GM19372 (cell line): Measurements from ENCODE around the gene LDAH.
"Not testable (repeated sequence)": the region's sequence is repeated elsewhere in the genome, so short reads cannot be mapped to it uniquely, and the experiment has no call there.

Experiments used
- ATAC-seq: cut with Tn5 transposase; IDR thresholded peaks from one replicate; pipeline ENCODE4 v1.9.1; 2021; ENCODE audit warnings: mild to moderate bottlenecking, low read depth, moderate library complexity; ENCODE audit not compliant: unreplicated experiment

The LDAH gene

GRCh38 chr2:20793944-20794343 lies 29.0 kb downstream of the LDAH start:
- ATAC-seq = not testable (repeated sequence)

DNA sequence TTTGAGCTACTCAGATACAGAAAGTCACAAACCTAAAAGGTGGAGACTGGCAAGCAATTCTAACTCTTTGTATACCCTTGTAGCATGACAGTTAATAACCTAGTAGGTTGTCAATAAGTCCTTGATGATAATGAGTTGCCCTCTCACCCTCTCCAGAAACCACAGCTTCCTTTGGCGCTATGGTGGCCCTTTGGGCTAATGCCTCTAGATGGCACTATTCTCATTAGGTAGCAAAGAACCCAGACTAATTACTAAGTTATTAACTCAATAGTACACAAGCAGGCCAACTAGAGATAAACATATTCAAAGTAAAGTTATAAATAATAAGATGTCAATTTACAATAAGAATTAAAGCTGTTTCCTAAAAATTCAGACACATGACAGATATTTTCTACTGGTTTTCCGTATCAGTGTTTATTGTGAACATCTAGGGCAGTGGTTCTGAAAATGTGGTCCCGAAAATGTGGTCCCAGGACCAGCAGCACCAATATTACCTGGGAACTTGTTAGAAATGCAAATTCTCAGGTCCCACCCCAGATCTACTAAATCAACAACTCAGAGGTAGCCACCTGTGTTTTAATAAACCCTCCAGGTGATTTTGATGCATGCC lies 41.1 kb downstream of the LDAH start:
- ATAC-seq = no peak

GRCh38 chr2:20771299-20771698 lies 51.6 kb downstream of the LDAH start:
- ATAC-seq = no peak

DNA sequence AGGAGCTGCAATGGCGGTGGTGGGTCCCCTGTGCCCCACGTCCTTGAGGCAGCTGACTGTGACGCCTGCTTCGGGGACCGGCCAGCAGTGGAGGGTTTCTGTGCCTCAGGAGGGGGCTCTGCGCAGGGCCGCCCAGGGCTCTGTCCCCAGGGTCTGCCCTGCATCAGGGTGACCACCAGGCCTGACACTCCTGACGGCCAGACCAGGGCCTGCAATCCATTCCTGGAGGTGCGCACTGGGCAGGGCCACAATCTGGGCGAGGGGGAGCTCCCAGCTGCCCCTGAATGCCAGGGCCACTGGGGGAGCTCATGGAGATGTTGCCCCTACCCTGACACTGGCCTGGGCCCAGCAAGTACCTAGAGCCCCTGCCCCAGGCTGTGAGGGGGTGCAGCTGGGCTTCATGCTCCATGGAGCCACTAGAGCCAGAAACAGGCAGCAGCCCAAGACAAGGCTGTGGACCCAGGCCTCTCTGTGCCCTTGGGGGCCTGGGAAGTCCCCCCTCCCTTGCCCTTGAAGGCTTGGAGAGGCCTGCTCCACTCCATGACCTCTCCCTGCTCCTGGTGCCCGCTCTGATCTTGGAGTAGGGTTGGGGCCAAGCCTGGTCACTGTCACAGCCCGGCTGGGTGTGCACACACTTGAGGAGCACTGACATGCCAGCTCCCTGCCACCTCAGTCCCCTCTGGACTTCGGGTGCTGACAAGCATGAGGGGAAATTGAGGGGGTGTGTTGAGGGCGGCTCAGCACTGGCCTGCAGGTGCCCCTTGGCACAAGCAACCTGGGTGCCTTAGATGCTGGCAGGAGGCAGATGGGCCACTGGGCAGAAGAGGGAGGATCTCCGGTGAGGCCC lies 55.9 kb downstream of the LDAH start:
- ATAC-seq = no peak

GRCh38 chr2:20766213-20766612 lies 56.7 kb downstream of the LDAH start:
- ATAC-seq = no peak

- no peak for ATAC-seq
Observed at GRCh38 chr2:20762945-20763683, 59.8 kb downstream of the LDAH start.

DNA sequence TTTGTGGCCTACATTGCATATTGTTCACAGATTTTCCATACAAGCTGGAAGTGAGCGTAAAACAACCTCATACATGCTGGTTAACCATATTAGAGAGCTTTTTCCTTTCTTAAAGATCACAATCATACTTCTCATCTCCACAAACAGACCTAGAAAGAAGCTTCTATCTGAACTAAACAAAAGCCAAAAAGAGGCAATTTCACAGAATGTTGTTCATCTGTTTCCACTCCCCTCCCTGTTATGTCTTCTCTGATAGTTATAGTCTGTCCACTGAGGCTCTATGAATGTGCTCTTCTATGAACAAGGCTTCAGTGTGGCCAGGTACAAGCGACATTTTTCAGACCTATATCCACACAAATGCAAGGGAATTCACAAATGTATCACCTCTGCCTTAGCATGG lies 63.4 kb downstream of the LDAH start:
- no peak for ATAC-seq

GRCh38 chr2:20758997-20759396 lies 63.9 kb downstream of the LDAH start:
- ATAC-seq = no peak

DNA sequence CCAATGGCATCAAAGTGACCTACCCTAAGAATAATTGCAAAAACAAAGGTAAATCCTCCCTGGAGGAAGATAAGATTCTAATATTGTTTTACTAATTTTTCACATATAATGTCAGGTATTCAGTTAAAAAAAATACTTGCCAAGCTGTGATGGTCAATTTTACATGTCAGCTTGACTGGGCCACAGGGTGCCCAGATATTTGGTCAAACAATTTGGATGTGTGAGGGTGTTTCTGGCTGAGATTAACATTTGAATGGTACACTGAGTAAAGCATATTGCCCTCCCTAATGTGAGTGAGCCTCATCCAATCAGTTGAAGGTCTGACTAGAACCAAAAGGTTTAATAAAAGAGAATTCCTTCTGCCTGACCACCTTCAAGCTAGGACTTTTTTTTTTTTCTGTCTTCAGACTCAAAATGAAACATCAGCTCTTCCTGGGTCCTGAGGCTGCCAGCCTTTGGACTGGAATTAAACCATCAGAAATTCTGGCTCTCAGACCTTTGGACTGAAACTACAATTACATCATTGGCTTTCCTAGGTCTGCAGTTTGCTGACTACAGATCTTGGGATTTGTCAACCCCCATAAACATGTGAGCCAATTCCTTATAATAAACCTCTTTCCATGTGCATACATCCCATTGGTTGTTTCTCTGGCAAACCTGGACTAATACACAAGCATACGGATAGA lies 65.4 kb downstream of the LDAH start:
- no peak for ATAC-seq

GRCh38 chr2:20755132-20755800 lies 67.6 kb downstream of the LDAH start:
- ATAC-seq = no peak

DNA sequence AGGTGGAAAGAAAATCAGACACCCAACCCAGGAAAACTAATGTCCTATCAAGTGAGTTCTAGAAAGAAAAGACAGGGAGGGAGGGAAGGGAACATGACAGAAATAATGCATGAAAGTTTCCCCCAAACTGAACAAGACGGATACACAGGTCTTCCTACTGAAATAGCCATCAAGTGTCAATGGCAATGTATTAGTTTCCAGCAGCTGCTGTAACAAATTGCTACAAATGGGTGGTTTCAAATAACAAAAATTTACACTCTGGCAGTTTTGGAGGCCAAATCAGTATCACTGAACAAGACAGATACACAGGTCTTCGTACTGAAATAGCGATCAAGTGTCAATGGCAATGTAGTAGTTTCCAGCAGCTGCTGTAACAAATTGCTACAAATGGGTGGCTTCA lies 70.6 kb downstream of the LDAH start:
- no peak for ATAC-seq

DNA sequence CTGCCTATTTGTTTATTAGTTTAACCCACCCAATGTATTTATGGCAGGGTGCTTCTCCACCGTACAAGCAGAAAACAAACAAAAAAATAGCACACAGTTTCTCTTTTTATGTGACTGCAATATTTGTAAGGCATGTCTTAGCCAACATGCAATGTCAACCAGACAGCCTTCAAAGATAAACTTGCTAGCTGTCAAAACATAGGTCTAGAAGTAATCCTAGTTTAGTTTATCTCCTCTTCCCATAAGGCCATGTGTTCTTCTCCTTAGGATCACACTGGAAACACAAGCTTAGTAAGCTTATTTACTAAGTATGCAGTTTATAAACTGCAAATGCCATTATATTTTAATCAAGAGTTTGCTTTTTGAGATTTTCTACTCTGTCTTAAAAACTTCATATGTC lies 75.6 kb downstream of the LDAH start:
- ATAC-seq = no peak

DNA sequence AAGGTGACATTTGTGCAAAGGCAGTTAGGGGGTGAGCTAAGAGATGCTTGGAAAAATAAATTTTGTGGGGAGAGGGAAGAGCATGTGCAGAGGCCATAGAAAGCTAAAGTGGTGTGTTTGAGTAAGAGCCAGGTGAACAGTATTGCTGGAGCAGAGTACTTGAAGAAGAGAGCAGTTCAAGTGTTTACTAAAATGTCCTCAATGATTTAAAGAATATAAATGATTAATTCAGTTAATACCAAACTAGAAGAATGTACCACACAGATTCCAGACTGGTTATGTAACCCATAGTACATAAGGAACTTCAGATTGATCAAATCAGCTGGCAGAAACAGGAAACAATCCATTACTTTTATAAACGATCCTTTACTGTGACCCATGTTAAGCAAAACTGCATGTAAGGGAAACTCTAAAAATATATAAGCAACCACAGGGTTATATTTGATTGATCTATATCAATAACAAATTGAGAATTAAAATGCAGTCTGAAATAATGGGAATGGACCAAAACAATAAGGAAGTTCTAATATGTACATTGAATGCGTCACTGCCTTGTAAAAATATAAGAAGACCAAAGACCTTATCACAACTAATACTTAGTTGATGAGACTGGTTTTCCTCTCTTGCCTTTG lies 76.9 kb downstream of the LDAH start:
- no peak for ATAC-seq

- ATAC-seq = peak; percentile 79
Observed at GRCh38 chr2:20744366-20745335, 78.2 kb downstream of the LDAH start.

GRCh38 chr2:20738772-20739171 lies 84.1 kb downstream of the LDAH start:
- no peak for ATAC-seq

GRCh38 chr2:20737505-20737904 lies 85.4 kb downstream of the LDAH start:
- peak; percentile 98 for ATAC-seq

- no peak for ATAC-seq
Observed at GRCh38 chr2:20728114-20728758, 94.7 kb downstream of the LDAH start.

GRCh38 chr2:20726913-20727312 lies 96.0 kb downstream of the LDAH start:
- ATAC-seq = no peak
